NOMO-1 treated with DMSO at 0.1 percent for 48 hours (cell line): Measurements from ENCODE around the gene BAZ1A.
"Not testable (repeated sequence)": the region's sequence is repeated elsewhere in the genome, so short reads cannot be mapped to it uniquely, and the experiment has no call there.

Experiments
- DNase-seq: peaks from one replicate; lab custom pipeline; 2025; ENCODE audit not compliant: unreplicated experiment; lab: John Stamatoyannopoulos, UW

Gene BAZ1A

DNA sequence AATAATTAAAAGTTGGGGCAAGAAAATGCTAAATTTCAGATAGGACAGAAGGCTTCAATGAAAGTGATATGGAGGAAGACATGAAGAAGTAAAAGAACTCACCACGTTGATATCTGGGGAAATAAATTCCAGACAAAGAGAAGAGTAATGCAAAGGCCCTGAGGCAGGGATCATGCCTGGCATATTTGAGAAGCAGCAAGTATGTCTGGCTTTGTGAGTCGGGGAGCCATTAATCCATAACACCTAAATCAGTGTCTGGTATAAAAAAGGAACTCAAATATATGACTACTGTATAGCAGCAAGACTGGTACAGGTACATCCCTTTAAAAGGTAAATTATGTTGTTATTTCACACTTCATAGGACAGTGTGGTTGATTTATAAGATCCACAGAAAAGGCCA lies 16.4 kb downstream of the BAZ1A start:
- no peak for DNase-seq

DNA sequence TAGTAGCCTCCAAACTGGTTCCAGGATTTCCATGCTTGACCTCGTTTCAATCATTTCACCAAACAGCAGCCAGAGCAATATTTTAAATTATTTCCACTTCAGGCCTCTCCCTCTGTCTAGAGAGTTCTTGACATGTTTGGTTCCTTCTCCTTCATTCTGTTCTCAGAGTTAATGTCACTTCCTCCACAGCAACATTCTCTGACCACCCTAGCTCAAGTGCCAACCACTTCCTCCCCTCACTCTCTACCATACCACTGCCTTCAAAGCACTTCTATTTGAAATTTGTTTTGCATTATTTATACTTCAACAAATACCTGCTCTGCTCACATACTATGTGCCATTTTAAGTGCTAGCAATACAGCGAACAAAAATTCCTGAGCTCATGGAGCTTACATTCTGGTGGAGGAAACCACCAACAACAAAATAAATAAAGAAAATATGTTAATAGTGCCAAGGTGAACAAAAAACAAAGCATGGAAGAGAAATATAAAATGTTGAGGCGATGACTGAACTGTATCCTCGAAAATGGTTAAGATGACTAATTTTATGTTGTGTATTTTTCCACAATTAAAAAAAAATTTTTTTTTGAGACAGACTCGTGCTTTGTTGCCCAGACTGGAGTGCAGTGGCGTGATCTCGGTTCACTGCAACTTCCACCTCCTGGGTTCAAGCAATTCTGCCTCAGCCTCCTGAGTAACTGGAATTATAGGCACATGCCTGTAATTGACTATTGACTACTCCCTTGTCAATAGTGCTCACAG lies 17.3 kb downstream of the BAZ1A start:
- DNase-seq = peak; percentile 65

DNA sequence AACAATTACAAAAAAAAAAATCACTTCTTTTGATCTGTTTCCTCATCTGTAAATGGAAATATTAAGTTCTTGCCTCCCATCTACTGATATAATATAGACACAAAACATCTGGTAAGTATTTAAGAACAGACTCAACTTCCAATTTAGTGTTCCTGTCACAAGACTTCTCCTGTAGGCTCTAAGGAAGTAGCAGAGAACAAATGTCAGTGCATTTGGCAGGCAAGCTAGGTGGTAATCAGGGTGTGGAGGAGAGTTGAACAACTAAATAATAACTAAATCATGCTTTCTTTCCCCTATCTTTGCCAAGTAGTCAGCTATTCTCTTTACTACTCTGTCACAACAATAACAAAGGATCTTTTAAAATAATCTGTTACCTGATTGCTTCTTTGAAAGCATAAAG lies 22.1 kb downstream of the BAZ1A start:
- DNase-seq = no peak

DNA sequence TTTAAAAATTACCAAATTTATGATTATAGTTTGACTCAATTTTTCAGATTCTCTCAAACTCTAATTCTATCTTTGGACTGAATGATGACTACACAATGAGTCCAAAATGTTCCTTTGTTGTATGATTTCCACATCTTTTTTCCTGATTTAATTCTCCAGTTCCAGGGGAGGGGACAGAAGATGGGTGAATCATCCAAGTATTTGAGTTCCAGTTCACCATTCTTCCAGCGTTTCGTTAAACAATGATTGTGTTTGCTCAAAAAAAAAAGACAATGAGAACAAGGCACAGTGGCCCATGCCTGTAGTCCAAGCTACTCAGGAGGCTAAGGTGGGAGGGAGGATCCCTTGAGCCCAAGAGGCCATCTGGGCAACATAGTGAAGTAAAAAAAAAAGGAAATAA lies 23.8 kb downstream of the BAZ1A start:
- no peak for DNase-seq

DNA sequence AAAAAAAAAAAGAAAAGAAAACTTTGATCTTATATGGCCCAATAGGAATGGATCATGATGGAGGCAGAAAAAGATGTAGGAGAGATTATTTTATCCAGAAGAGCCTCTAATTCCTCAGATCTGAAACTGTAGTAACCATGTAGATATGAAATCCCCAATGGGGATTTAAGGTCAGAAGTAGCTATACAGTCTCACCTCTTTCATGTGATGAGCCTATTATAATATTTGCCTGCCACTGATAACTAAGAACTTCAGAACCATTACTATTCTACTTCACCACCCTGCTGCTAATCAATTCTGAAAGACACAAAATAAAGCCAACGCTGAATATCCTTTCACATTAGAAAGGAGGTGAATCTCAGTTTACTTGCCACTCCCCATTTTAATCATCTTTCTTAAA lies 29.3 kb downstream of the BAZ1A start:
- DNase-seq = no peak

DNA sequence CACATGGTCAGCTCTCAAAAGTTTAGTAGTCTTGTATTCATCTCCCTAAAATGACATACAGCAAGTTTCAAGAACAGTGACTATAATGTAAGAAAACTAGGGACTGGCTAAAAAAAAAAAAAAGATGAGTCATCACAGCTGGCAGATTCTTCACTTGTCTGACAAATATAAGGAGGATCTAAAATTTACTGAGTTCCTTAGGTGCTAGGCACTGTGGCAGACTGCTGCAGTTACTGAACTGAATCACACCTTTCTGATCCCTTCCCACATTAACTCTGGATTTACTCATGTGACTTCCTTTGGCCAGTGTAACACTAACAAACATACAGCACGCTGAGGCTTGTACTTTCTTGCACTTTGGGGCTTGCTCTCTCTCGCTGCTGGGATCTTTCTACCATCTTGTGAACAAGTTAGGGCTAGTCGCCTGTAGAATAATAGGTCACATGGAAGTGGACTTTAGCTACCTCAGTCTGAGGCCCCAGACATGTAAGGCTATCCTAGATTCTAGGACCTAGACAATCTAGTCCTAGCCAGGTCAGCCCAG lies 32.1 kb downstream of the BAZ1A start:
- peak; percentile 48 for DNase-seq

DNA sequence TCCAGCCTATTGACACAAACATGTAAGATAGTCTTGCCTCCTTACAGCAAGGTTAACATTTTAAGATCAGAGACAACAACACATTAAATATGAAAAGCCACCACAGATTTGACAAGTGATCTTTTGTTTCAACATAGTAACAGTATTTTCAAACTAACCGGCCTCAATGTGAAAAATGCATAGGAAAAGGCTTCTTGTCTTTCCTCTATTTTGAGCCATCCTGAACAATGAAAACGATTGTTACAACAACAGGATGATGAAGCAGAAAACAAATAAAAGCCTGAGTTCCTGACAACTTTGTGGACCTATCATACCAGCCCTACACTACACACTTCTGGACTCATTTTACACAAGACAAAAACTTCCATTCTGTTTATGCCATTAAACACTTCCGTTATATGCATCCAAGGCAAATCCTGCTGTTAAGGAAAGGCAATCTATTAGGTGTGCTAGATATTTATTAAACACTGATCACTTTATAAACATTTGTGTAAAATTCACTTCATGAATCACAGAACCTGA lies 37.3 kb downstream of the BAZ1A start:
- no peak for DNase-seq

DNA sequence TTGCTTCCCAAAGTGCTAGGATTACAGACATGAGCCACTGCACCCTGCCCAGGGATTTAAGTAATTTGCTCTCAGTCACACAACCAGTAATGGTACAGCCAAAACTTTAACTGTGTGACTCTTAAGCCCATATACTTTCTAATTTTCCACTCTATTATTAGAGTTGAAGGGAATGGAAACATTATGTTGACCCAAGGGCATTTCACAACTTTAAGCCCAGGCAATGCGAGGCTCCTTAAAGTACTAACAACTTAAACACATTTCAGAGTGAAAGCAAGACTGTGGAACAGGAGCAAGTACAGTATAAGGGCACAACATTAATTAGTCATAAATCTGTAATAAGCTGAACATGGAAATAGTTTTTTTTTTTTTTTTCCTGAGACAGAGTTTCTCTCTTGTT lies 39.8 kb downstream of the BAZ1A start:
- peak; percentile 14 for DNase-seq

DNA sequence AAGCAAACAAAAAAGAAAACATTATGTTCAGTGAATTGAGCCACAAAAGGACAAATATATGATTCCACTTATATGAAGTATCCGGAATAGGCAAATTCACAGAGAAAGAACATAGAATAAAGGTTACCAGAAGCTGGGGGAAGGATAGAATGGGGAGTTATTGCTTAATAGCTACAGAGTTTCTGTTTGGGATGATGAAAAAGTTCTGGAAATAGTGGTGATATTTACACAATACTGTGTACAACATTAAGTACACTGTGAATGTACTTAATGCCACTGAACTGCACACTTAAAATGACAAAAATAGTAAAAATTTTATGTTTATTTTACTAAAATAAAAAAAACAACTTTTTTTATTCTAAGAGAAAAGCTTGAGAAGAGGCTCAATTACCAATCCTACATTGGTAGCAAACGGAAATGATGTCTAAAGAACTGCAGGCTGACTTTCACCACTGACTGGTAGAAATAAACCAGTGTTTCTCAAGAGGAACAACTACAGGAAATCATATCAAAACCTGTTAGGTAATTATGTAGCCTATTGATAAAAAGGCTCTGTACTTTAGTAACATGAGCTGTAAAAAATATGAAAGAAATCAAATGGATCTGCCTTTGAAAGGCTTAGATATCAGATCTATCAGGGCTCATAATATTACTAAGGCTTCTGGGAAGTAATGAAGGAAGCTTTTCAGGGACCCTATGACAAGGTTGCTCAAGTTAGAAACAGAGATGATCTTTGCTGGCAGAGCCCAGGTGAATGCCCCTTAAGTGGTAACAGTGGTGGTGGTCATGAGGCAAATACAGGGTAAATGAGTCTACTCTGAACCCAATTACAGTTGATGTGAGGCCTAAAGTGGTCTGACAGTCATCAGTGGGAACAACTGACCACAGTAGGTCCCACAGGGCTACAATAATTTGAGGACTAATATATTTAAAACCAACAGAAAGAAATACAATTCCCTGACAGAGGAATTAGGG lies 41.3 kb downstream of the BAZ1A start:
- peak; percentile 90 for DNase-seq

DNA sequence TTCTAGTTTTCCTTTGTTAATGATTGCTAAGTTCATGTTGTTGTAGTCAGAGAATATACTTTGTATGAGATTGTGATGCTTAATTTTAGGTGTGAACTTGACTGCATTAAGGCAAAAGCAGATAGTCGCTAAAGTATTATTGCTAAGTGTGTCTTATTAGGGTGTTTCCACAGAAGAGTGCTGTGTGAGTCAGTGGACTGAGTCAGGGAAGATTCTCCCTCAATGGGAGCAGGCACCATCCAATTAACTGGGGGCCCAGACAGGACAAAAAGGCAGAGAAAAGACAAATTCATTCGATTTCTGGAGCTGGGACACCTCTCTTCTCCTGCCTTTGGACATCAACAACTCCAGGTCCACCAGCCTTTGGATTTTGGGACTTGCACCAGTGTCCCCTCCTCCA lies 48.5 kb downstream of the BAZ1A start:
- DNase-seq = no peak

DNA sequence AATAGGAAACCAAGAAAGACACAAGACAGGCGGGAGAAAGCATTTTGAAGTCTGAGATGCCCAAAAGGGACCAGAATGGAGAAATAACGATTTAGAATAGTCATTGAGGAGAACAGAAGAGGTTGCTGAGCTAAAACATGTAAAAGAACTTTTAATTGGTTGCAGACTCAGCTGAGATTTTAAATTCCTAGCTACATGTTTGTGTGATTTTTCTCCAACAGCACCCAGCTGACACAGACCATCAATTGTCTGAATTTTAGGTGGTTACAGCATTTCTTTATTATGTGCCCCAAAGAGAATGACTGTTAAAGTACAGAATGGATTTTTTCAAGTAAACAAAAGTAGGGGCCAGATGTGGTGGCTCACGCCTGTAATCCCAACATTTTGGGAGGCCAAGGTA lies 50.3 kb downstream of the BAZ1A start:
- DNase-seq = no peak

DNA sequence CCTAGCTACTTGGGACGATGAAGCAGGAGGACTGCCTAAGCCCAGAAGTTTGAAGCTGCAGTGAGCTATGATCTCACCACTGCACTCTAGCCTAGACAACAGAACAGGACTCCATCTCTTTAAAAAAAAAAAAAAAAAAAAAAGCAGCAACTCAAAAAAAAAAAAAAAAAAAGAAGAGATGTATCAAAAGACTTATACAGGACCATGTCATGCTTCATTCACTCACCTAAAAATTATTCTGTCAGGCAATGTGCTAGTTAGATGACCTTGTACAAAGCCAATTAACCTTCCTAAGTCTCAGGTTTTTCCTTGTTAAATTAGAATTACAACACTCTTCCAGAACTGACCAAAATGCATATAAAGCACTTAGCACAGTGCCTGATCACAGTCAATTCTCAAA lies 50.9 kb downstream of the BAZ1A start:
- DNase-seq = no peak

DNA sequence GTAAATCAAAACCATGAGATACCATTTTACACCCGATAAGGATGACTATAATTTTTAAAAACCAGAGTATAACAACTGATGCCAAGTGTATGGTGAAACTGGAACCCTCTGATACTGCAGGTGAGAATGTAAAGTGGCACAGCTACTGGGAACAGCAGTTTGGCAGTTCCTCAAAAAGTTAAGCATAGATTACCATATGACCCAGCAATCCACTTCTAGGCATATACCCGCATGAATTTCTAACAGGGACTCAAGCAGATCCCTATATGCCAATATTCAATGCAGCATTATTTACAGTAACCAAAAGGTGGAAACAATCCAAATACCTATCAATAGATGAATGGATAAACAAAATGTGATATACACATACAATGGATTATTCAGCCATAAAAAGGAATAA lies 57.4 kb downstream of the BAZ1A start:
- DNase-seq = no peak

DNA sequence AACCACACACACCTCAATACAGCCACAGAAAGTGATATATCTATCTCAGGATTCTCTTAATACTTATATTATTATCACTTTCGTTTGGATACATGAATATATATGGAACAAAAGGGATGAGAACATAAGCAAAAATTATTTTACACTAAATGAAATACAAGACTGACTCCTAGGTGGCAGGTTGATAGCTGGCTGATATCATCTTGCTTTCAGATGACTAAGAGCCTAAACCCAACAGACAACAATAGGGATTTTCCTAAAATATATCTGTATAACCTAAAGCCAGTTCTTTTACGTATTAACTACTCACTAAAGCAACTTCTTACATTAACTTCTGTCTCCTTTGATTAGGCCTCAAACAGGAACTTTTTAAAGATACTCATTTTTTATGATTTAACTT lies 65.1 kb downstream of the BAZ1A start:
- DNase-seq = no peak

DNA sequence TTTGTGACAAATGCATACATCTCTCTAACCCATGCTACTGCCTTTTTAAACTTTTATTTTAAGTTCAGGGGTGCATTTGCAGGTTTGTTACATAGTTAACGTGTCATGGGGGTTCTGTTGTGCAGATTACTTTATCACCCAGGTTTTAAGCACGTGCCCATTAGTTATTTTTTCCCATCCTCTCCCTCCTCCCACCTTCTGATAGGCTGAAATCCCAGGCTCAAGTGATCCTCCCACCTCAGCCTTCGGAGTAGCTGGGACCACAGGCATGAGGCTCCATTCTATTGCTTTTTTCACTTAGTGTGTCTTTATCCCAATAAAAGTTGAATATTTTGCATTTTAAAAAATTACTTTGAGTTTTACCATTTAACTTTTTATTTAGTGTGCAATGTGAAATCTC lies 68.9 kb downstream of the BAZ1A start:
- DNase-seq = no peak

DNA sequence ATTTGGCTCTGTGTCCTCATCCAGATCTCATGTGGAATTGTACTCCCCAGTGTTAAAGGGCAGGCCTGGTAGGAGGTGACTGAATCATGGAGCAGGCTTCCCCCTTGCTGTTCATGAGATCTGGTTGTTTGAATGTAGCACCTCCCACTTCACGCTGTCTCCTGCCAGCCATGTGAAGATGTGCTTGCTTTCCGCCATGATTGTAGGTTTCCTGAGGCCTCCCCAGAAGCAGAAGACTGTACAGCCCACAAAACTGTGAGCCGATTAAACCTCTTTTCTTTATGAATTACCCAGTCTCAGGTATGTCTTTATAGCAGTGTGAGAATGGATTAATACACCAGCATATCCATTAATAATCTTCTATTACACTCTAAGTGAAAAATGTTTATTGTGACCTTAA lies 70.2 kb downstream of the BAZ1A start:
- no peak for DNase-seq

DNA sequence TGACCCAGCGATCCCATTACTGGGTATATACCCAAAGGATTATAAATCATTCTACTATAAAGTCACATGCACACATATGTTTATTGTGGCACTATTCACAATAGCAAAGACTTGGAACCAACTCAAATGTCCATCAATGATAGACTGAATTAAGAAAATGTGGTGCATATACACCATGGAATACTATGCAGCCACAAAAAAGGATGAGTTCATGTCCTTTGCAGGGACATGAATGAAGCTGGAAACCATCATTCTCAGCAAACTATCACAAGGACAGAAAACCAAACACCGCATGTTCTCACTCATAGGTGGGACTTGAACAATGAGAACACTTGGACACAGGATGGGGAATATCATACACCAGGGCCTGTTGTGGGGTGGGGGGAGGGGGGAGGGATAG lies 76.3 kb downstream of the BAZ1A start:
- not testable (repeated sequence) for DNase-seq

DNA sequence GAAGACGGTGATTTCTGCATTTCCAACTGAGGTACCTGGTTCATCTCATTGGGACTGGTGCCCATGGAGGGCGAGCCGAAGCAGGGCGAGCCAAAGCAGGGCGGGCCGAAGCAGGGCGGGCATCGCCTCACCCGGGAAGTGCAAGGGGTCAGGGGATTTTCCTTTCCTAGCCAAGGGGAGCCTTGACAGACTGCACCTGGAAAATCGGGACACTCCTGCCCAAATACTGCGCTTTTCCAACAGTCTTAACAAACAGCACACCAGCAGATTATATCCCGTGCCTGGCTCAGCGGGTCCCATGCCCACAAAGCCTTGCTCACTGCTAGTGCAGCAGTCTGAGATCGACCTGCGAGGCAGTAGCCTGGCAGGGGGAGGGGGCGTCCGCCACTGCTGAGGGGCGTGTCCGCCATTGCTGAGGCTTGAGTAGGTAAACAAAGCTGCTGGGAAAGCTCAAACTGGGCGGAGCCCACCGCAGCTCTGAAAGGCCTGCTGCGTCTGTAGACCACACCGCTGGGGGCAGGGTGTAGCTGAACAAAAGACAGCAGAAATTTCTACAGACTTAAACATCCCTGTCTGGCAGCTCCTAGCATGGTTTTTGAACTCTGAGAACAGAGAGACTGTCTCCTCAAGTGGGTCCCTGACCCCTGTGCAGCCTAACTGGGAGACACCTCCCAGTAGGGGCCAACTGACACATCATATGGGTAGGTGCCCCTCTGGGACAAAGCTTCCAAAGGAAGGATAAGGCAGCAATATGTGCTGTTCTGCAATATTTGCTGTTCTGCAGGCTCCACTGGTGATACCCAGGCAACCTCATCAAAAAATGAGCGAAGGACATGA lies 77.2 kb downstream of the BAZ1A start:
- DNase-seq = no peak

DNA sequence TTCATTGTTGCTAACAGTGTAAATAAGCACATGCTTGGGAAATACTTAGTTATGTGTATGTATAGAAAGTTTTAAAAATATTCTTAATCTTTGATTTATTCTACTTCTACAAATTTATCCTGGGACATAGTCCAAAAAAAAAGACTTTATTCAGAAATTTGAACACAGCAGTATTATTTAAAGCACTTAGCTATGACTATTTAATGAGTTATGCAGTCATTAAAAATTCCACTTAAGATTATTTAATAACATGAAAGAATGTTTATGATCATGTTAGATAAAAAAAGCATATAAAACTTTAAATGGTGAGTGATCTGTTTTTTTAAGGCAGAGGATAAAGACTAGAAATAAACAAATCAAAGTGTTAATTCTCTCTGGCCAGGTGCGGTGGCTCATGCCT lies 78.3 kb downstream of the BAZ1A start:
- DNase-seq = no peak

DNA sequence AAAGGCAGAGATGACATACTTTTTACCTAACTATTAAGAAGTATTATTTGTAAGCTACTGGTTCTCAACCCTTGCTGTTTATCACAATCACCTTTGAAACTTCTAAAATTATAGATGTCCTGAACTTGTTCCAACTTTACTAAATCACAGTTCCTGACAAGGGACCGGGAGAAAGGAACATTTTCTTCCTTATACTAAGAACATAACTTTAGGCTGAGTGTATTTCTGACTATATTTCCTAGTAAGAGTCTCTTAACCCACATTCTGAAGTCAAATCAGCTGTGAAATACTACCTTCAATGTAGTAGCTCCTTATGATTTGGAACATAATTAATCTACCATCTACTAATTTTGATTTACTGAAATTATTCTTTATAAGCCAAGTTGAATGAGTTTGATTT lies 80.2 kb downstream of the BAZ1A start:
- DNase-seq = no peak

DNA sequence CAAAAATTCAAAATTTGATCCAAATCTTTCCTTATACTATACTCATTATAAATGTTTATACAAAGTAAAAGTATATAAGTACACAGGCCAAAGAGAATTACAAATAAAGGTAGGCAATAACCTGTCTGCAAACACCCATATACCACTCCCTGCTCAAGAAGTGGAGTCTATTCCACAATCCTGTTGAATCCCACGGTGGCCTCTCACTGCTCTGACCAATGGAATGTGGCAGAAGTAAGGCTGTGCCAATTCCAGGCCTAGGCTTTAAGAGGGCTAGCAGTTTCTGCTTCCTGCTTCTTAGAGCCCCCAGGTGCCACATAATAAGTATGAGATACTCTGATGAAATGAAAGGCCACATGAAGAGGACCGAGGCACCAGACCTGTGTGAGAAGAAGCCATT lies 80.9 kb downstream of the BAZ1A start:
- DNase-seq = no peak
